HL-60 (cell line): Measurements from ENCODE around the gene SNAPIN.

ENCODE experiments used
- CTCF ChIP-seq: IDR thresholded peaks from one replicate; pipeline ENCODE4 v1.5.1; 2011; ENCODE audit warnings: low read length, control low read depth, inconsistent platforms; ENCODE audit not compliant: insufficient read depth
- POLR2AphosphoS5 ChIP-seq: IDR thresholded peaks from 2 replicates; pipeline ENCODE4 v1.6.1; 2012; ENCODE audit warnings: low read depth
- REST ChIP-seq: IDR thresholded peaks from 2 replicates; pipeline ENCODE4 v1.6.1; 2012; ENCODE audit warnings: low read depth; ENCODE audit not compliant: insufficient replicate concordance

GRCh38 chr1:153659175-153659534 lies 652 bp downstream of the SNAPIN start:
- no peak for TF ChIP-seq POLR2AphosphoS5
- TF ChIP-seq CTCF = no peak
- TF ChIP-seq REST = no peak
